Peyer's patch (tissue), 4 donors: ENCODE data around the gene PRKCA.

Experiments used
- CTCF ChIP-seq, 6 experiments: fragments of 450-650 bp in 4 of 6; fragments of 200-600 bp in 2 of 6; sonication (generic) in 1 of 6; IDR thresholded peaks; one replicate each; pipeline ENCODE4 v1.5.1; 2017 to 2019; ENCODE audit warnings: antibody characterized with exemption in 6 of 6, mild to moderate bottlenecking in 3 of 6, moderate library complexity in 1 of 6
- POLR2A ChIP-seq, 2 donors: fragments of 450-650 bp; IDR thresholded peaks; one replicate each; pipeline ENCODE4 v1.5.1; 2017; ENCODE audit warnings: antibody characterized with exemption in 2 of 2, mild to moderate bottlenecking in 2 of 2, moderate library complexity in 2 of 2

GRCh38 chr17:66772148-66772812, 469.9 kb downstream of the PRKCA start:
- no peak for TF ChIP-seq CTCF (IDR thresholded peaks at IDR 0.05)
- no peak for TF ChIP-seq POLR2A (IDR thresholded peaks at IDR 0.05)
